T-helper 22 cell (primary cell): ENCODE data around the gene FICD.
"Not testable (repeated sequence)": the region's sequence is repeated elsewhere in the genome, so short reads cannot be mapped to it uniquely, and the experiment has no call there.

Experiments
- DNase-seq: peaks from one replicate; pipeline ENCODE4 v3.0.0-alpha.2; 2020; ENCODE audit warnings: low read depth

Gene FICD

DNA sequence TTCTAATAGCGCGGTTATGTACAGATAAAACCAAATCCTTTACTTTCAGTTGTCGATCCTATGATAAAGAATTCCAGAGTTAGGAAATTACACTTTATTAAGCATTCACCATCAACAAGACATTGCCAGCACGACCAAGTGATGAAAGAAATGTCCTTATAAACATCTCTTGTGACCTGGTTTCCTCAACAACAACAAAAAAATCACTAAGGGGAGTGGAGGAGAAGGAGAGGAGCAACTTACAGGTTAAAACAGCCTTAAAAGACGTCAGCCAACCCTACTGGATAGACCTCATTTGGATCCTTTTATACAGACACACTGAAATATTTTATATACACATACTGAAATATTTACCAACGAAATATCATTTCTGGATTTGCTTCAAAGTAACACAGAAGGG is 23.1 kb downstream of the FICD start:
- DNase-seq, result no peak

DNA sequence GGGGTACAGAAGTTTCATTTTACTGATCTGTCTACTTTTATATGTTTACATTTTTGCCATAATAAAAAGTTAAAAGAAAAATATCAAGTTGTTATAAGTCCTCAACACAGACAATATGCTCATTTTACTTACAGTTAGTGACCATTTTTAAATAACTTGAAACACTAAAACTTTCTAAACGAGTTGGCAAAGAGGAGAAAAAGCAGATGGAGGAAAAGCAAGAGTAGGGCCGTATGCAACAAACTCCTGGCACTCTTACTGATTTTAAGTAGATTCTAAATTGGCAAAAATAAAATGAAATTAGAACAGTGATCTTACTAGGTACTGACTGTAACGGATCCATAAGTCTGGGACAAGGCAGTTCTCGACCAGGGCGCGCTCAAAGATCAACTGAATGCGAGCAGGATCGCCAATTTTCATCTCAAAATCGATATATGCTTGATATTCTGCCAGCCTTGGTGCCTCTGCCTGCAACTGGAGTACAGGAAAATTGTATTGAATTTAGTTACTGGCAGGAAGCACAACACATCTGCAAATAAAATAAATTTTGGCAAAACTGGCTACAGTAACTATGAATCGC is 23.6 kb downstream of the FICD start:
- no peak for DNase-seq

DNA sequence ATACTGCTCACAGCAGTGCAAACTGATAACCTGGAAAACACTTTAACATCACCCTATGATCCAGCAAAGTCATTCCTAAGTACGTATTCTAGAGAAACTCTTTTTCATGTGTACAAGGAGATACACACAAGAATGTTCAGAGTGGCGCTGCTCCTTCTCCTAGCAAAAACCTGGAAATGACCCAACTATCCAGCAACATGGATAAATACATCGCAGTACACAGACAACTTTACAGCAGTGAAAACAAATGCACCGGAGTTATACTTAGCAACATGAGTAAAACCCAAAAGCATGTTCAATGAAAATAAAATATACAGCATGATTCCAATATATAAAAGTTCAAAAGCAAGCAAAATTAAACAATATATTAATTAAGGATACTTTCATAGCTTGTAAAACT is 27.2 kb downstream of the FICD start:
- no peak for DNase-seq

DNA sequence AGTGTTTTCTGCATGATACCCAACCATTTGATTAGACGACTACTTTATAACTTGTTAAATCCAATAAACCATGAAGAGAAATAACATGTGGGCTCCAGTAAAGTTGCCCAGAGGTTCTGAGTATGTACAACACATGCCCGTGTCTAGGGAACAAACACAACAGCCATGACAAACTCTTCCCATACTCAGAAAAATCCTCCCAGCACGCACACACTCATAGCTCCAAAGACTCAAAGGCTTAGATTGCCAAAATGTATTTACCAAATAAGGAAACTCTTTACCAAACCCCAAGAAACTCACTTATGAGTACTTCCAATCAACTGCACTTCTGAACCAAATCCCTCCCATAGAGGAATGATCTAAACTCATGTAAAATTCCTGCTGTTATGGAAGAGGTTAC is 28.6 kb downstream of the FICD start:
- no peak for DNase-seq

DNA sequence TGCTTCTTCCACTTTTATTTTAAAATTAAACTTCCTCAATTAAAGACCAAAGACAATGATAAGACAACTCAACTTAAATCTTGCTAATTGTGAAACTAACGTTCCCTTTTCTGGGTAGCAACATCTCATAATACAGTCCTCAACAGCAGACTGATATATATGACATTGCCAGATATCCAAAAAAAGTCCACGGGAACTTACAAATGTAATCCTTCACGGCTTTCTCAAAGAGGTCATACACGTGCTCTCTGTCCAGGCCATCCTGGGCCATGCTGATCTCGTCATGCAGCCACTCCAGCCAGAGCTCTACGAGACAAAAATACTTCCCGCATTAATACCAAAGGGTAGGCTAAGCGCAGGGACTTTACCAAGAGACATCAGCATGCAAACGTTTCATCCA is 32.6 kb downstream of the FICD start:
- no peak for DNase-seq

DNA sequence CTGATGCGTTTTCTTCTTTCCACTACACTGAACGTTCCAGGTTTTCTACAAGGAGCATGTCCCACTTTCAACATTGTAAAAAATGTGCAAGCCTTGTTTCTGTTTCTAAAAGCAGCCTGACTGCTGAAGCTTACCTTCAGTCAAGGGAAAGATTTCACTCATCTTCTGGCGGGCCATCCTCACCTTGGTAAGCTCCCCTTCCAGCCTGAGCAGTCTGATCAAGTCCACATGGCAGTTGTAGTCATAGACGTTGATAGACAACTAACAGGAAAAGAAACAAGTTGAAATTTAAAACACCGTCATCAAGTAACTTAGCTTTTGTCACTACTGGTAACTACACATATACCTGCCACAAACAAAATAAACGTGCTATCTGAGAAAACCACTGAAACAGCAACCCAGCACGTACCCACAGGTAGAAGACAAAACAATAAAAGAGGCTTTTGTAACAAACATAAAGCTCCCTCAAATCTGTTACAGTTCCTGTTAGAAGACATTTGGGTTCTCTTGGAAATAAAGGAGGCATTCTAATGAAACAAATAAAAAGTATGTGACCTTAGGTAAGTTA is 34.0 kb downstream of the FICD start:
- DNase-seq, result no peak

DNA sequence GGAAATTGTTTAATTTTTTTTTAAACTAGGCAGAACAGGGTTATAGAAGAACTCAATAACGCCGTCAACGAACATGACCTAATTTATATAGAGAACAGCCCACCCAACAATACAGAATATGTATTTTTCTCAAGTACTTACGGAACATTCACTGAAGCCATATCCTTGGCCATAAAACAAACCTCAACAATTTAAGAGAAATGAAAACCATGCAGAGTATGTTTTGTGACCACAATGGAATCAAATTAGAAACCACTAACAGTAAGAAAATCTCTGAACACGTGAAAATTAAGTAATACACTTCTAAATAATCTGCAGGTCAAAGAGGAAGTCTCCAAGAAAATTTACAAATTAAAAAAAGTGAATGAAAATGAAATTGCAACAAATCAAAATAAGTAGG is 36.5 kb downstream of the FICD start:
- DNase-seq, result no peak

DNA sequence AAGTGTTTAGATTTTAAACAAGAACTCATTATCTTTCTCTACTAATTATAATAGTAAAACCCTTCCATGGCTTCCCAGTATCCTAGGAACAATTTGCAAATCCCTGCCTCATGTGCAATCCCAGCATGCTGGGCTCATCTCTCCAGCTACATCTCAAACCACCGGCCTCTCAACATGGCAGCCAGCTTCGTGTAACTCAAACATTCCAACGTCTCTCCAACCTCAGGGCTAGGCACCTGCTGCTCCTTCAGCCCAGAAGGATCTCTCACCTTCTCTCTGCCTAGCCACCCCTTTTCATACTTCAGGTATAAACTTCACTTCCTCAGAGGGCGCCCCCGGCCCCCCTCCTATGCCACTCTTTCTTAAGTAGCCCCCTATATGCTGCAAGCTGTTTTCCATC is 38.7 kb downstream of the FICD start:
- DNase-seq, result no peak

DNA sequence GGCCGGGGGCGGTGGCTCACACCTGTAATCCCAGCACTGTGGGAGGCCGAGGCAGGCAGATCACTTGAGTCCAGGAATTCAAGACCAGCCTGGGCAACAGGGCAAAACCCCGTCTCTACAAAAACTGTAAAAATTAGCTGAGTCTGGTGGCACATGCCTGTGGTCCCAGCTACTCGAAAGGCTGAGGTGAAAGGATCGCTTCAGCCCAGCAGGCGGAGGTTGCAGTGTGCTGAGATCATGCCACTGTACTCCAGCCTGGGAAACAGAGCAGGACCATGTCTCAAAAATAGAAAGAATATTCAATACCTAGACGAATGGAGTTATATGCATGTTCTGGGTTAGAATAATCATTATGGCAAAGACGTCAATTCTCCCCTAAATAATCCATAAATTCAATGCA is 40.3 kb downstream of the FICD start:
- not testable (repeated sequence) for DNase-seq

DNA sequence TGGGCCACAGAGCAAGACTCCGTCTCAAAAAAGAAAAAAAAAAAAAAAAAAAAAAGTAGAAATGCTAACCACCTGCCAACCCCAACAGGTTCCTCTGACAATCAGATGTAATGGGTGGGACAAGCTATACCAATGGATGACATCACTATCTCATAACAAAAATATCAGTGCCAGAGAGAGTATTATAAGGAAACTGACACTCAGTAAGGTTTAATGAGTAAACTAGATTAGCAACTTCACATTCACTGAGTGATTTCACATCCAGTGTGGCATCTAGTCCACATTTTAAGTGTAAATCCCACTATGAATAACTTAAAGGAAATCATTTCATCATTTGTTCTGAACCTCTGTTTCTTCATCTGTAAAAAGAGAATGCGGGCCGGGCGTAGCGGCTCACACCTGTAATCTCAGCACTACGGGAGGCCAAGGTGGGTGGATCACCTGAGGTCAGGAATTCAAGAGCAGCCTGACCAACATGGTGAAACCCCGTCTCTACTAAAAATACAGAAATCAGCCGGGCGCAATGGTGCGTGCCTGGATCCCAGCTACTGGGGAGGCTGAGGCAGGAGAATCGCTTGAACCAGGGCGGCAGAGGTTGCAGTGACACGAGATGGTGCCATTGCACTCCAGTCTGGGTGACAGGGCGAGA is 44.1 kb downstream of the FICD start:
- no peak for DNase-seq

DNA sequence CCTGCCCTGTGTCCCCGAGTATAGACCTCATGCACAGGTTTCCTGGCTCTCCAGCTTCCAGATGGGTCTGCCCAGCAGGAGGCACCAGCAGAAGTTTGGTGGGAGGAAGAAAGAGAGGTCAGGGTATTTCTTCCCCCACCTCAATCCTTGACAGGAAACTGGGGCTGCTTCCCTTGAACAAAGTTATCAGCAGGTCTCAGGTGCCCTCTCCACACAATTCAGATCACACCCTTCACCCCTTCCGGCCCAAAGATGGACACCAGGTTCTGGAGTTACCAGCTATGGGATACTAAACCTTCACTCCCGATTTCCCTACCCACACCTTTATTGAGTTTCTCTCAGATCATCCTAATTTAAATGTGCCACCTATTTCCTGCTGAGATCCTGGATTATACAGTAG is 44.7 kb downstream of the FICD start:
- DNase-seq, result no peak

DNA sequence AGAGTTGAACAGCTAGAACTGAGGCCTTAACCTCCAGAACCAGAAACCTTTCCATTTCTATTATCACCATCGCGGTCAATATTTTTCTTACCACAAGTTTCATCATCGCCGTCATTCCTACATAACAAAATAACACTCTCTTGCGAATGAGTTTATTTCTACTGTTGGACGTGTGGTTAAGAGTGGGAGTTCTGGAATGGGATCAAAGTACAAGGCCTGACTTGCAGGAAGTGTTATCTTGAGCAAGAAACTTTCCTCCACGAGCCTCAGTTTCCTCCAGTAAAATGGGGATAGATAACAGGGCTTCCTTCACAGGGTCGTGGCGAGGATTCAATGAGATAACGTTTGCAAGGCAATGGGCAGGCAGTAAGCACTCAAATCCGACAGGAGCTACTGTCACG is 45.2 kb downstream of the FICD start:
- no peak for DNase-seq

DNA sequence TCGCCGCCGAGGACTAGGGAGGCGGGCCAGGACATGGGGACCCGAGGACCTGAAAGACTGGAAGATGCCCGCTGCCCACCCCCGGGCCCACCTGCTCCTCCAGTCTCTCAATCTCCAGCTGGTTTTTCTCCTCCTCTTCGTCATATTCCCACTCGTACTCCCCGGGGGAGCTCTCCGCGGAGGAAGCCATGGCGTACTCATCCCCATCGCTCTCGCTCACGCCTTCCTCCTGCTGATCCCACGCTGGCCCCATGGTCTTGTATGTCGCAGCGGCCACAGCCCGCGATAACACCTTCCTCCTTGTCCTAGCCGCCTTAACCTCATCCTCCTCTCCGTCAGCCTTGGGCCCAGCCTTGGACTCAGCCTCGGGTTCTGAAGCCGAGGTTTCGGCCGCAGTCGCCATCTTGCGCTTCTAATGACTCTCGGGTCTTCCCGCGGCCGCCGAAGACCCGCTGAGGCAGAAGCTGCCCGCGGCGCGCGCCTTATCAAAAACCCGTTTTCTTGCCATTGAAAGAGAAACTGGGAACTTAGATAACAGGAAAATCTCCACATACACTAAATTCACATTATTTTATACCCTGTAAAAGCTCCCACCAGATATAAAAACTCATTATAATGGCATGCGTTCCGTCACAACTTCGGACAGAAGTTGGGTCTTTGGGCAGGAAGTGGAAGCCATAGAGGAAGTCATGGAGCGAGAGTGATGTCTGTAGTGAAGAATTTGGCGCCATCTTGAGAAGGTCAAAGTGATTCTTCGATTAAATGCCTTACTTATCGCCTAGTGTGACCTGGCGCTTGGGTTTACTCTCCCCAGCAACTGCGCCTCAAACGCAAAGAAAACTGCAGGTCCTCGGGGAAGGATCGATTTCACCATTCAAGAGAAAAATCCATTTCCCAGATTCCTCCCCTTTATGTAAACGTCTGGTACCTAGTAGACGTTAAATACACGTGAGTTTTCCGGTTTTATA is 46.0 kb downstream of the FICD start, which contains the start of gene SART3:
Gene SART3, minus strand, starts transcription at position 422 of the 968 bp plus-strand sequence. Its CDS starts 19 bp downstream, at position 403.
- peak; percentile 59 for DNase-seq

DNA sequence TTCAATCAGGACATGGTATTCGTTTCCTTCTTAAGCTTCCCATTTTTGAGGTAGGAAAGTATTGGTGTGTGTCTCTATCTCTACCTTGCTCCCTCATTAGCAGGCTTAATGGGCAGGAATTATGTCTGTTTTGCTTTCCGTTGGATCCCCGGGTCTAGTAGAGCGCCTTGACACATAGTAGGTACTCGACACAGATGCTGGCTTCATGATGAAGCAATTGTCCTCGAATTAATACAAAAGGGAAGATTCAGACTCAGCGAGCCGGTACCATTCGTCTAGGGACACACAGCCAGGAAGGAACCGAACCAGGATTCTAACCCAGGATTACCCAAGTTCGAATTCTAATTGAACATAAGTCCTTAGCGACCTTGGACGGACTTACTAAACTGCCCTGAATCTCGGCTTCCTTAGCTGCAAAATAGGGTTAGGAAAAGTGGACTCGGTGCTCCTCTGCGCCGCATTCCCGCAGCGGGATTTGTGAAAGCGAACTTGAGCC is 46.8 kb downstream of the FICD start:
- DNase-seq, result no peak

DNA sequence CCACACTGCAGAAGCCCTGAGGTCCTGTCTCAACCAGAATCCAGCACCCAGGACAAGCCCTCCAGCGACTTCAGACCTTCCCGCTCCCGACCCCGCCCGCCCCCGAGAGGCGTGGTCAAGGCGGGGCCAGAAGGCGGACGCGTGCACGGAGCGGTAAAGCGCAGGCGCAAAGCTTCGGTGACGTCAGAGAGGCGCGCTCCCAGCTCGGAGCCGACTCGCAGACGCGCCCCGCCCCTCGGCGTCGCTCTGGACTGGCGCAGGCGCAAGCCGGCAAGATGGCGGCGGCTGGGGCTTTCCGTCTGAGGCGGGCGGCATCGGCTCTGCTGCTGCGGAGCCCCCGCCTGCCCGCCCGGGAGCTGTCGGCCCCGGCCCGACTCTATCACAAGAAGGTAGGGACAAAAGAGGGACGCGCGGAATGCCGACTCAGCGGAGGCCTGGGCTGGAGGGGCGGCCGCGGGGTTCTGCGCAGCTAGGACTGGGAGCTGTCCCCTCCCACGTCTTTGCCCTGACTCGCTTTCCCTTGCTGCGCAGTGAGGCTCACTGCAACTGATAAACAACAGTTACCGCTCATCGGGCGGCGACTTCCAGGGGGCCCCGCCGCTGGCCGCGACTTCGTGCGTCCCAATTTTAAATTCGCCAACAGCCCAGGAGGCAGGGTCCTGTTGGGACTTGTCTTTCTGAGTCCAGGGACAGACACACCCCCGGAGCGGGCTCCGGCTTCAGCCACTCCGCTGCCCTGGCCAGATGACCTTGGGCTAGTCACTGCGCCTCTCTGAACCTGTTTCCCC is 47.5 kb downstream of the FICD start, which contains the start of gene ISCU:
Gene ISCU, plus strand, starts transcription at position 249 of the 788 bp plus-strand sequence. Its CDS starts 27 bp downstream, at position 276.
- peak; percentile 95 for DNase-seq

DNA sequence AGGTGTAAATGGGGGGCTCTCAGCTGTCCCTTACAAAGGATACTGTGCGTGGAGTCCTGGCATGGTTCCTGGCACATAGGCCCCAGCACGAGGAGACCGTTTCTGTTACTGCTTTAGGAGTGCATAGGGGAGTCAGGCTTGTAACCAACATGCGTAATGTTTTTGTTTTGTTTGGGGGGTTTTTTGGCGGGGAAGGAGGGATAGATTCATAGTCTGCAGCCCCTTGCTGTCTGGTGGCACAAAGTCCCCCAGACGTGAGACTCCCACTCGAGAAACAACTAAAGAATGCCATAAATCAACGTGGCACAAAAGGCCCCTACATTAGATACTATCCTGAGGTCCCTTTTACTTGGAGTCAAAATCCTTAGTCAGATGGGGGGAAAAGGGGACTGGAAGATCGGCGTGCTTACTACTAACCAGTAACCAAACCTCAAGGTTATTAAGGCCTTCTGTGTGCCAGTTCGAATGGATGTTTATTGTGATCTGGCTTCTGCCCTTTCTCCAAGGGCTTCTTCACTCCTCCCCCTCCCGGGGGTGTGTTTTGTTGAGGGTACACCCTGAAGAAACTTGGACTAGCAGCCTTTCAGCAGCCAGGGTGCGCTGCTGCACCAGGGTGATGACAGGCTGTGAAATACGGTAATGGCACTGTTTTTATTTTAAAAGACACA is 48.2 kb downstream of the FICD start:
- DNase-seq, result peak; percentile 74

DNA sequence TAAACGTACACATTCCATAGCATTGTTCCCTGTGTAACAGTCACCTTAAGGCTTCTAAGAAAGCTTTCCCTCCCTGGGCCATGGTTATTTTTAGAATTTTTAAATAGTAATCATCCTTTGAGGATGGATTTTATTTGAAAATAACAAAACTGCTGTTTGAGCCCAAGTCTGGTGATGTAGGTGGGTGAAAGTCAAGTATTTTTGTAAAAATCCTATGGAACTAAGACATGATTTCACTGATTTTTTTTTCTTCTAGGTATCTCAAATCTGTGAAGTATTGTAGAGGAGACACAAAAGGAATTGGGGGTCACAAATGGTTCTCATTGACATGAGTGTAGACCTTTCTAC is 48.7 kb downstream of the FICD start:
- no peak for DNase-seq

DNA sequence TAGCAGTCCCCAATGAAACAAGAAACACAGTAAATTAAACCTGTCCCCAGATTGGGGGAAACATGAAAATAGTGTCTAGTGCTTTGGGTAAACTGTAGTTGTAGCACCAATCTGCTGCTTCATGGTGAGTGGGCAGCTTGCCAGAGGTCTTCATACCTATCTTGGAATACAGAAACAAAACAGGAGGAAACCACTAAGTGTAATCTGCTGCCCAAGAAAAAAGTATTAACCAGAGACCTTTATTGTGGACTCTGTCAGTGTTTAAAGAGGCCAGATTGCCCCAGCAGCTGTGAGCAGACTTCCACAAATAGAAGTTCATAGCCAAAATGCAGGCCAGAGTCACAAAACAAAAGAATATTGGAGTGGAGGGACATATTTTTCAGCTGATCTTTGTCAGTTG is 49.6 kb downstream of the FICD start:
- DNase-seq, result no peak

DNA sequence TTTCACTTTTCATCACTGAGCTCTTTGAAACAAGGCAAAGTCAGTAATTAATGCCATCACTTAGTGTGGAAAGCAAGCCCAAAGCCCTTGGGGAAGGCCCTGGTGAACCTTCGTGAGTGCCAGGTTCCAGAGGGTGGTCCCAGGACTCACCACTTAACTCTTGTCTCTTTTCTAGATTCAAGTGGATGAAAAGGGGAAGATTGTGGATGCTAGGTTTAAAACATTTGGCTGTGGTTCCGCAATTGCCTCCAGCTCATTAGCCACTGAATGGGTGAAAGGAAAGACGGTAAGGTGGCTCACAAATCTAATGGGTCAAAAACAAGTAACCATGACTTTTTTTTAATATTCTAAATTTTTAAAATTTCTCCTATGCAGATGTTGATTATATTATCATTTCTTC is 50.1 kb downstream of the FICD start:
- no peak for DNase-seq

DNA sequence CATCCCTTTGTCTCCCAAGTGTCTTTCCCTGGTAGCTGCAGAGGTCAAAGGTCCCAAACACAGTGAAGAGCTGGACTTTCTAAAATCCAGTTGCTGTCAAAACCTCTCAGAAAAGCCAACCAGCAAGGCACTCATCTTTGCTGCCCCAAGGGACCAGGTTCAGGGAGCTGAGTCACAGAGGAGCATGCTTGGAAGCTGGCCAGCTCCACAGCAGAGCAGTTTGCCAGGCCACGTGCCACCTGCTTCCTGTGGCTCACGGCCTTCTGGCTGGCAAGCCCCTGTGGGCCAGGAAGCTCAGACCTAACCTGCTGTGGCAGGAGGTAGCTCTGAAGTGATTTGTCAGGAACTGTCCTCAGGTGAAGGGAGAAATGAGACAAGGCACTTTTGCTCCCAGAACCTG is 50.9 kb downstream of the FICD start:
- peak; percentile 66 for DNase-seq

DNA sequence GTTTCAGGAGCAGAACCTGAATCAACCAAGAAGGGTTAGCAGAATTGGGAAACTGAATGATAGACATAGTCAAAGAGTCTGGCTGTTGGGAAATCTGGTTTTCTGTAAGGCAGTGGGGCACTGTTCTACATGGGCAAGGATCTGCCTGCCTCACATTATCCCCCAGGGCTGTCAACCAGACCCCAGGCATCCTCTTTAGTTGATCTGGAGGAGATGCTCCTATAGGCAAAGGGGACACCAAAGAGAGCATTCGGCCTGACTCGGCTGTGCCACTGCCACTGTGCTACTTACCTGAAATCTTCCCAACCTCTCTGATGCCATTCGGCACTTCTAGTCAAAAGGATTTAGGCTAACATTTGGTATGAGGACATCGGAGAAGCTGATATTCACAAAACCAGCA is 51.4 kb downstream of the FICD start:
- no peak for DNase-seq
